GM23338 (cell line): ENCODE data around the gene PARVG. TPM values are rescaled to one million over a fixed set of nuclear protein-coding genes. Genes with fewer than 3 reads are reported as not detected.

Experiments
- ATAC-seq: fragments of 200-7000 bp; cut with Tn5 transposase; 3 replicates; pipeline ENCODE4 v1.9.1; 2020
- DNase-seq: peaks from one replicate; pipeline ENCODE4 v3.0.0-alpha.2; 2015; ENCODE audit warnings: low spot score
- H2AFZ ChIP-seq: fragments of 200-600 bp; sonication (generic); 2 replicates; pipeline ENCODE4 v1.8.0; 2016; ENCODE audit warnings: antibody characterized with exemption, mild to moderate bottlenecking, moderate library complexity
- H3F3A ChIP-seq: fragments of 200-600 bp; sonication (generic); replicated peaks from 2 replicates; pipeline ENCODE4 v1.8.0; 2017; ENCODE audit warnings: antibody characterized with exemption, mixed run types, low read depth
- H3K27ac ChIP-seq: fragments of 200-600 bp; sonication (generic); 2 replicates; pipeline ENCODE4 v1.6.1; 2016; ENCODE audit warnings: low read depth
- H3K27me3 ChIP-seq: fragments of 200-600 bp; sonication (generic); 2 replicates; pipeline ENCODE4 v1.8.0; 2016; ENCODE audit warnings: mild to moderate bottlenecking, mixed run types, moderate library complexity; ENCODE audit not compliant: insufficient read depth
- H3K36me3 ChIP-seq: fragments of 200-600 bp; sonication (generic); 2 replicates; pipeline ENCODE4 v1.8.0; 2016; ENCODE audit warnings: mild to moderate bottlenecking; ENCODE audit not compliant: insufficient read depth
- H3K4me1 ChIP-seq: fragments of 200-600 bp; sonication (generic); 2 replicates; pipeline ENCODE4 v1.8.0; 2016; ENCODE audit warnings: mild to moderate bottlenecking, moderate library complexity; ENCODE audit not compliant: insufficient read depth
- H3K4me2 ChIP-seq: fragments of 200-600 bp; sonication (generic); 2 replicates; pipeline ENCODE4 v1.7.1; 2017; ENCODE audit warnings: mixed run types
- H3K4me3 ChIP-seq: fragments of 200-600 bp; sonication (generic); 2 replicates; pipeline ENCODE4 v1.6.1; 2016; ENCODE audit warnings: mixed run types
- H3K79me2 ChIP-seq: fragments of 200-600 bp; sonication (generic); replicated peaks from 2 replicates; pipeline ENCODE4 v1.8.0; 2017; ENCODE audit warnings: mild to moderate bottlenecking; ENCODE audit not compliant: insufficient read depth
- H3K9me2 ChIP-seq: fragments of 200-600 bp; sonication (generic); 2 replicates; pipeline ENCODE4 v1.8.0; 2017; ENCODE audit not compliant: insufficient read depth
- H4K20me1 ChIP-seq: fragments of 200-600 bp; sonication (generic); replicated peaks from 2 replicates; pipeline ENCODE4 v1.8.0; 2017; ENCODE audit warnings: mild to moderate bottlenecking; ENCODE audit not compliant: insufficient read depth
- H3K27ac Mint-ChIP-seq: 2 replicates; pipeline ENCODE4 v1.8.0; 2020; ENCODE audit warnings: inconsistent platforms, mild to moderate bottlenecking, moderate library complexity, mixed read lengths
- H3K27me3 Mint-ChIP-seq: 3 replicates; pipeline ENCODE4 v1.8.0; 2022; ENCODE audit warnings: low read depth, mild to moderate bottlenecking, moderate library complexity, mixed read lengths, inconsistent platforms; ENCODE audit not compliant: insufficient read depth, poor library complexity
- H3K36me3 Mint-ChIP-seq: 3 replicates; pipeline ENCODE4 v1.8.0; 2021; ENCODE audit warnings: low read depth, mild to moderate bottlenecking, inconsistent platforms, moderate library complexity, mixed read lengths
- H3K4me1 Mint-ChIP-seq: 3 replicates; pipeline ENCODE4 v1.8.0; 2020; ENCODE audit warnings: mild to moderate bottlenecking, inconsistent platforms, mixed read lengths
- H3K4me3 Mint-ChIP-seq: 3 replicates; pipeline ENCODE4 v1.8.0; 2021; ENCODE audit warnings: moderate library complexity, mild to moderate bottlenecking, inconsistent platforms, mixed read lengths
- H3K9me3 Mint-ChIP-seq: 3 replicates; pipeline ENCODE4 v1.8.0; 2020; ENCODE audit warnings: moderate library complexity, mild to moderate bottlenecking, inconsistent platforms, mixed read lengths
- EZH2 ChIP-seq: fragments of 200-600 bp; sonication (generic); IDR thresholded peaks from one replicate; pipeline ENCODE4 v1.8.0; 2017; ENCODE audit warnings: antibody characterized with exemption, mild to moderate bottlenecking, low read depth; ENCODE audit not compliant: unreplicated experiment
- JUNB ChIP-seq: IDR thresholded peaks from one replicate; pipeline ENCODE4 v1.6.1; 2016; ENCODE audit warnings: antibody characterized with exemption; ENCODE audit not compliant: unreplicated experiment
- NANOG ChIP-seq: IDR thresholded peaks from 2 replicates; pipeline ENCODE4 v1.6.1; 2016; ENCODE audit warnings: antibody characterized with exemption, borderline replicate concordance
- ZNF114 ChIP-seq: fragments of 250-450 bp; sonication (Bioruptor Pico); IDR thresholded peaks from 2 replicates; pipeline ENCODE4 v1.5.0; 2020; ENCODE audit warnings: mild to moderate bottlenecking, moderate library complexity
- polyA plus RNA-seq: library from polyadenylated mRNA; unstranded; fragments of >200 nt; fragmentation: Nextera tagmentation; extraction: Ambion mirVana; gene quantifications from 2 replicates; pipeline ENCODE4 v1.2.1, GENCODE V29; 2016
- total RNA-seq: library from RNA; depleted of rRNA; stranded (reverse); fragments of >200 nt; shearing (Covaris generic); gene quantifications from 2 replicates; pipeline ENCODE4 v1.2.3, GENCODE V29; 2014
- TF ChIP-seq, protein P1 (sequence below): IDR thresholded peaks from 2 replicates; pipeline ENCODE4 v1.6.1; 2016; ENCODE audit warnings: antibody characterized with exemption
- TF ChIP-seq, protein P2 (sequence below), 2 experiments: fragments of 200-600 bp in 1 of 2; sonication (generic) in 1 of 2; conservative IDR thresholded peaks; 2 replicates each; pipeline versions ENCODE4 v1.5.1 to v1.6.1; 2016 to 2017; ENCODE audit warnings: antibody characterized with exemption in 2 of 2, low read depth in 2 of 2, mild to moderate bottlenecking in 2 of 2, moderate library complexity in 1 of 2
- TF ChIP-seq, protein P3 (sequence below): fragments of 250-450 bp; sonication (Bioruptor Pico); IDR thresholded peaks from 2 replicates; pipeline ENCODE4 v1.5.0; 2020; ENCODE audit warnings: mild to moderate bottlenecking, moderate library complexity
- TF ChIP-seq, protein P4 (sequence below): IDR thresholded peaks from one replicate; pipeline ENCODE4 v1.6.1; 2018; ENCODE audit warnings: antibody characterized with exemption; ENCODE audit not compliant: unreplicated experiment

The PARVG gene
- total and polyA plus RNA-seq, 2 experiments from 2014 or later: 0.14 to 0.31 TPM

DNA sequence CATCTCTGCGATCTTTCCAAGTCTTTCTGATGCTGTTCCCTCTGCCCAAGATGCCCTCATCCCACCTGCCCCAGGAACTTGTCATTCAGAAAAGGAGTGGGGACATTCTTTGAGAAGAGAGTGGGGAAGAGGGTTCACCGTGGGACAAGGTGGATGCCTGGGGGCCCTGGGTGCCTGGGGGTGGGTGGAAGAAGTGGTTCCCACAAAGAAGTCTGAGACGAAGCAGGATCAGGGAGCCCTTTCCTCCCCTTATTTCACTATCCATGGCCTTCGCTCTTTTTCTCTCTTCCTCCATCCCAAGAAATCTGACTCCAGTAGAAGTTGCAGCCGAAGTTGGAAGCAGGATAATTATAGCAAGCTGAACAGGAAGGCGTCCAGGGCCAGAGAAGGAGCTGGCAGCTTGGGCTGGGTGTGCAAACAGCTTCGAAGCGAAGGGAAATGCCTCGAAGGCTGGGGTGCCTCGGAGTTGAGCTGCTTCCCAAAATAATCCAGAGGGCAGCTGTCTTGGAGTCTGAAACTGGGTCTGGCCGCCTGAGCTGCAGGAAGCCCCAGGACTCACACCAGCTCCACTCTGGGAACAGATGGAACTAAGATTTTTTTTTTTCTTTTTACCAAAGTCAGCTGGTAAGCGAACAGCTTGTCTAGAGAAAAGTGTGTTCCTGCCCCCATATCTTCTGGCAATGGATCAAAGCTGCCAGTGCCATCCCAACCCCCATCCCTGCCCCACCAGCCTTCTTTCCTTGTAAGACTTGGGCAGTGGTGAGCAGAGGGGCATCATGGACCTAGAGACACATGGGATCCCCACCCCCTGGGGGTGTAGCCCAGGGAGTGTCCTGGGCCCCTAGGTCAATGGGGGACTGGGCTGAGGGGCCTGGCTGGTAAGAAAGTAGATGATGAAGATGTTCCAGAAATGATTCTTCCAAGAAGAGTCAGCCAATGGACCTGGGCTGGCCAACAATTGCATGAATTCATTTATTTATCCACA is 31.5 kb downstream of the PARVG start (continued):
- TF ChIP-seq, protein P1, sequence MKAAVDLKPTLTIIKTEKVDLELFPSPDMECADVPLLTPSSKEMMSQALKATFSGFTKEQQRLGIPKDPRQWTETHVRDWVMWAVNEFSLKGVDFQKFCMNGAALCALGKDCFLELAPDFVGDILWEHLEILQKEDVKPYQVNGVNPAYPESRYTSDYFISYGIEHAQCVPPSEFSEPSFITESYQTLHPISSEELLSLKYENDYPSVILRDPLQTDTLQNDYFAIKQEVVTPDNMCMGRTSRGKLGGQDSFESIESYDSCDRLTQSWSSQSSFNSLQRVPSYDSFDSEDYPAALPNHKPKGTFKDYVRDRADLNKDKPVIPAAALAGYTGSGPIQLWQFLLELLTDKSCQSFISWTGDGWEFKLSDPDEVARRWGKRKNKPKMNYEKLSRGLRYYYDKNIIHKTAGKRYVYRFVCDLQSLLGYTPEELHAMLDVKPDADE: no peak
- no peak for TF ChIP-seq ZNF114 (CRISPR knock-in tag)
- TF ChIP-seq JUNB: no peak
- TF ChIP-seq, protein P2, sequence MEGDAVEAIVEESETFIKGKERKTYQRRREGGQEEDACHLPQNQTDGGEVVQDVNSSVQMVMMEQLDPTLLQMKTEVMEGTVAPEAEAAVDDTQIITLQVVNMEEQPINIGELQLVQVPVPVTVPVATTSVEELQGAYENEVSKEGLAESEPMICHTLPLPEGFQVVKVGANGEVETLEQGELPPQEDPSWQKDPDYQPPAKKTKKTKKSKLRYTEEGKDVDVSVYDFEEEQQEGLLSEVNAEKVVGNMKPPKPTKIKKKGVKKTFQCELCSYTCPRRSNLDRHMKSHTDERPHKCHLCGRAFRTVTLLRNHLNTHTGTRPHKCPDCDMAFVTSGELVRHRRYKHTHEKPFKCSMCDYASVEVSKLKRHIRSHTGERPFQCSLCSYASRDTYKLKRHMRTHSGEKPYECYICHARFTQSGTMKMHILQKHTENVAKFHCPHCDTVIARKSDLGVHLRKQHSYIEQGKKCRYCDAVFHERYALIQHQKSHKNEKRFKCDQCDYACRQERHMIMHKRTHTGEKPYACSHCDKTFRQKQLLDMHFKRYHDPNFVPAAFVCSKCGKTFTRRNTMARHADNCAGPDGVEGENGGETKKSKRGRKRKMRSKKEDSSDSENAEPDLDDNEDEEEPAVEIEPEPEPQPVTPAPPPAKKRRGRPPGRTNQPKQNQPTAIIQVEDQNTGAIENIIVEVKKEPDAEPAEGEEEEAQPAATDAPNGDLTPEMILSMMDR (conservative IDR thresholded peaks at IDR 0.05; ENCODE audit: low read depth in 2 of 2): no peak
- TF ChIP-seq EZH2: no peak
- TF ChIP-seq NANOG: no peak

DNA sequence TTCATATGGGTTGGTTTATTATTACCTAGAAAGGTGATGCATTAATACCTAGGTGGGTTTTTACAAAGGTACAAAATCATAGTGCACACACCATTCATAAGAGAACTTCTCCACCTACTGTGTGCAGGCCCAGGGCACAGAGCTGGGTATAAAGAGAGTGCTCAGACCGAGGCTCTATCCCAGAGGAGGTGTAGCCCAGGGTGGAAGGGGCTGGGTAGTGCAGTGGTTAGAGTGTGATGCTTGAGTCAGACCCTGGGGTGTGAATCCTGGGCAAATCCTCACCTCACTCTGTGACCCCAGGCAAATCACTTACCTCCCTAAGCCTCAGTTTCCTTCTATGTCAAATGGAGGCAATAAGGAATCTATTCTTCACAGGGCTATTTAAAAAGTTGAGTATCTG is 32.2 kb downstream of the PARVG start:
- Histone ChIP-seq H3K27ac (no peak overlapping the region), H3K4me1 (no peaks in the 10 kb centered on the region), H3K4me3 (no peak overlapping the region), H2AFZ (no peak overlapping the region), H3K27me3 (no peaks in the 10 kb centered on the region), H4K20me1 (no peaks in the 10 kb centered on the region), H3K36me3 (no peaks in the 10 kb centered on the region), H3K4me2 (no peak overlapping the region), H3F3A (no peaks in the 10 kb centered on the region), H3K79me2 (no peaks in the 10 kb centered on the region), H3K9me2 (no peaks in the 10 kb centered on the region; the same call in 1 of the 2 replicates)
- Mint-ChIP-seq H3K9me3 (peaks cover 5% of the 10 kb centered on the region; the same call in 2 of the 3 replicates), H3K4me1 (no peaks in the 10 kb centered on the region; the same call in 2 of the 3 replicates), H3K27ac (no peak overlapping the region), H3K4me3 (no peak overlapping the region), H3K36me3 (no peaks in the 10 kb centered on the region), H3K27me3 (peaks cover 3% of the 10 kb centered on the region)
- ATAC-seq: no peak
- DNase-seq: no peak
- TF ChIP-seq EZH2 (no peak), JUNB (no peak)
- TF ChIP-seq, protein P1: no peak
- TF ChIP-seq, protein P3, sequence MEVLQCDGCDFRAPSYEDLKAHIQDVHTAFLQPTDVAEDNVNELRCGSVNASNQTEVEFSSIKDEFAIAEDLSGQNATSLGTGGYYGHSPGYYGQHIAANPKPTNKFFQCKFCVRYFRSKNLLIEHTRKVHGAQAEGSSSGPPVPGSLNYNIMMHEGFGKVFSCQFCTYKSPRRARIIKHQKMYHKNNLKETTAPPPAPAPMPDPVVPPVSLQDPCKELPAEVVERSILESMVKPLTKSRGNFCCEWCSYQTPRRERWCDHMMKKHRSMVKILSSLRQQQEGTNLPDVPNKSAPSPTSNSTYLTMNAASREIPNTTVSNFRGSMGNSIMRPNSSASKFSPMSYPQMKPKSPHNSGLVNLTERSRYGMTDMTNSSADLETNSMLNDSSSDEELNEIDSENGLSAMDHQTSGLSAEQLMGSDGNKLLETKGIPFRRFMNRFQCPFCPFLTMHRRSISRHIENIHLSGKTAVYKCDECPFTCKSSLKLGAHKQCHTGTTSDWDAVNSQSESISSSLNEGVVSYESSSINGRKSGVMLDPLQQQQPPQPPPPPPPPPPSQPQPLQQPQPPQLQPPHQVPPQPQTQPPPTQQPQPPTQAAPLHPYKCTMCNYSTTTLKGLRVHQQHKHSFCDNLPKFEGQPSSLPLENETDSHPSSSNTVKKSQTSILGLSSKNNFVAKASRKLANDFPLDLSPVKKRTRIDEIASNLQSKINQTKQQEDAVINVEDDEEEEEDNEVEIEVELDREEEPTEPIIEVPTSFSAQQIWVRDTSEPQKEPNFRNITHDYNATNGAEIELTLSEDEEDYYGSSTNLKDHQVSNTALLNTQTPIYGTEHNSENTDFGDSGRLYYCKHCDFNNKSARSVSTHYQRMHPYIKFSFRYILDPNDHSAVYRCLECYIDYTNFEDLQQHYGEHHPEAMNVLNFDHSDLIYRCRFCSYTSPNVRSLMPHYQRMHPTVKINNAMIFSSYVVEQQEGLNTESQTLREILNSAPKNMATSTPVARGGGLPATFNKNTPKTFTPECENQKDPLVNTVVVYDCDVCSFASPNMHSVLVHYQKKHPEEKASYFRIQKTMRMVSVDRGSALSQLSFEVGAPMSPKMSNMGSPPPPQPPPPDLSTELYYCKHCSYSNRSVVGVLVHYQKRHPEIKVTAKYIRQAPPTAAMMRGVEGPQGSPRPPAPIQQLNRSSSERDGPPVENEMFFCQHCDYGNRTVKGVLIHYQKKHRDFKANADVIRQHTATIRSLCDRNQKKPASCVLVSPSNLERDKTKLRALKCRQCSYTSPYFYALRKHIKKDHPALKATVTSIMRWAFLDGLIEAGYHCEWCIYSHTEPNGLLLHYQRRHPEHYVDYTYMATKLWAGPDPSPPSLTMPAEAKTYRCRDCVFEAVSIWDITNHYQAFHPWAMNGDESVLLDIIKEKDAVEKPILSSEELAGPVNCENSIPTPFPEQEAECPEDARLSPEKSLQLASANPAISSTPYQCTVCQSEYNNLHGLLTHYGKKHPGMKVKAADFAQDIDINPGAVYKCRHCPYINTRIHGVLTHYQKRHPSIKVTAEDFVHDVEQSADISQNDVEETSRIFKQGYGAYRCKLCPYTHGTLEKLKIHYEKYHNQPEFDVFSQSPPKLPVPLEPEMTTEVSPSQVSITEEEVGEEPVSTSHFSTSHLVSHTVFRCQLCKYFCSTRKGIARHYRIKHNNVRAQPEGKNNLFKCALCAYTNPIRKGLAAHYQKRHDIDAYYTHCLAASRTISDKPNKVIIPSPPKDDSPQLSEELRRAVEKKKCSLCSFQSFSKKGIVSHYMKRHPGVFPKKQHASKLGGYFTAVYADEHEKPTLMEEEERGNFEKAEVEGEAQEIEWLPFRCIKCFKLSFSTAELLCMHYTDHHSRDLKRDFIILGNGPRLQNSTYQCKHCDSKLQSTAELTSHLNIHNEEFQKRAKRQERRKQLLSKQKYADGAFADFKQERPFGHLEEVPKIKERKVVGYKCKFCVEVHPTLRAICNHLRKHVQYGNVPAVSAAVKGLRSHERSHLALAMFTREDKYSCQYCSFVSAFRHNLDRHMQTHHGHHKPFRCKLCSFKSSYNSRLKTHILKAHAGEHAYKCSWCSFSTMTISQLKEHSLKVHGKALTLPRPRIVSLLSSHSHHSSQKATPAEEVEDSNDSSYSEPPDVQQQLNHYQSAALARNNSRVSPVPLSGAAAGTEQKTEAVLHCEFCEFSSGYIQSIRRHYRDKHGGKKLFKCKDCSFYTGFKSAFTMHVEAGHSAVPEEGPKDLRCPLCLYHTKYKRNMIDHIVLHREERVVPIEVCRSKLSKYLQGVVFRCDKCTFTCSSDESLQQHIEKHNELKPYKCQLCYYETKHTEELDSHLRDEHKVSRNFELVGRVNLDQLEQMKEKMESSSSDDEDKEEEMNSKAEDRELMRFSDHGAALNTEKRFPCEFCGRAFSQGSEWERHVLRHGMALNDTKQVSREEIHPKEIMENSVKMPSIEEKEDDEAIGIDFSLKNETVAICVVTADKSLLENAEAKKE (CRISPR knock-in tag): no peak
- TF ChIP-seq, protein P4, sequence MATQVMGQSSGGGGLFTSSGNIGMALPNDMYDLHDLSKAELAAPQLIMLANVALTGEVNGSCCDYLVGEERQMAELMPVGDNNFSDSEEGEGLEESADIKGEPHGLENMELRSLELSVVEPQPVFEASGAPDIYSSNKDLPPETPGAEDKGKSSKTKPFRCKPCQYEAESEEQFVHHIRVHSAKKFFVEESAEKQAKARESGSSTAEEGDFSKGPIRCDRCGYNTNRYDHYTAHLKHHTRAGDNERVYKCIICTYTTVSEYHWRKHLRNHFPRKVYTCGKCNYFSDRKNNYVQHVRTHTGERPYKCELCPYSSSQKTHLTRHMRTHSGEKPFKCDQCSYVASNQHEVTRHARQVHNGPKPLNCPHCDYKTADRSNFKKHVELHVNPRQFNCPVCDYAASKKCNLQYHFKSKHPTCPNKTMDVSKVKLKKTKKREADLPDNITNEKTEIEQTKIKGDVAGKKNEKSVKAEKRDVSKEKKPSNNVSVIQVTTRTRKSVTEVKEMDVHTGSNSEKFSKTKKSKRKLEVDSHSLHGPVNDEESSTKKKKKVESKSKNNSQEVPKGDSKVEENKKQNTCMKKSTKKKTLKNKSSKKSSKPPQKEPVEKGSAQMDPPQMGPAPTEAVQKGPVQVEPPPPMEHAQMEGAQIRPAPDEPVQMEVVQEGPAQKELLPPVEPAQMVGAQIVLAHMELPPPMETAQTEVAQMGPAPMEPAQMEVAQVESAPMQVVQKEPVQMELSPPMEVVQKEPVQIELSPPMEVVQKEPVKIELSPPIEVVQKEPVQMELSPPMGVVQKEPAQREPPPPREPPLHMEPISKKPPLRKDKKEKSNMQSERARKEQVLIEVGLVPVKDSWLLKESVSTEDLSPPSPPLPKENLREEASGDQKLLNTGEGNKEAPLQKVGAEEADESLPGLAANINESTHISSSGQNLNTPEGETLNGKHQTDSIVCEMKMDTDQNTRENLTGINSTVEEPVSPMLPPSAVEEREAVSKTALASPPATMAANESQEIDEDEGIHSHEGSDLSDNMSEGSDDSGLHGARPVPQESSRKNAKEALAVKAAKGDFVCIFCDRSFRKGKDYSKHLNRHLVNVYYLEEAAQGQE: no peak
